Glutamatergic neuron (in vitro differentiated cells): ENCODE data around the gene RAB15. TPM values are rescaled to one million over a fixed set of nuclear protein-coding genes. Genes with fewer than 3 reads are reported as not detected.

Experiments
- DNase-seq: peaks from one replicate; pipeline ENCODE4 v3.0.0; 2022
- H3K27ac Mint-ChIP-seq: one replicate; pipeline ENCODE4 v1.8.0; 2020; ENCODE audit warnings: mild to moderate bottlenecking, mixed read lengths, inconsistent platforms; ENCODE audit not compliant: unreplicated experiment
- H3K27me3 Mint-ChIP-seq: one replicate; pipeline ENCODE4 v1.8.0; 2020; ENCODE audit warnings: mild to moderate bottlenecking, moderate library complexity, mixed read lengths, inconsistent platforms; ENCODE audit not compliant: unreplicated experiment
- H3K36me3 Mint-ChIP-seq: one replicate; pipeline ENCODE4 v1.8.0; 2020; ENCODE audit warnings: mild to moderate bottlenecking, mixed read lengths, inconsistent platforms; ENCODE audit not compliant: unreplicated experiment
- H3K4me1 Mint-ChIP-seq: one replicate; pipeline ENCODE4 v1.8.0; 2020; ENCODE audit warnings: mild to moderate bottlenecking, low read depth, mixed read lengths, inconsistent platforms; ENCODE audit not compliant: unreplicated experiment
- H3K4me3 Mint-ChIP-seq: one replicate; pipeline ENCODE4 v1.8.0; 2020; ENCODE audit warnings: mild to moderate bottlenecking, mixed read lengths, inconsistent platforms; ENCODE audit not compliant: unreplicated experiment
- H3K9me3 Mint-ChIP-seq: one replicate; pipeline ENCODE4 v1.8.0; 2020; ENCODE audit warnings: mild to moderate bottlenecking, moderate library complexity, mixed read lengths, inconsistent platforms; ENCODE audit not compliant: unreplicated experiment
- CTCF ChIP-seq: fragments of 200-600 bp; sonication (generic); IDR thresholded peaks from one replicate; pipeline ENCODE4 v1.5.0; 2021; ENCODE audit not compliant: partially characterized antibody, unreplicated experiment
- total RNA-seq: library from RNA; stranded (reverse); fragmentation: NEBNext Ultra II Directional; extraction: Animal tissue kit (Norgen Biotek cat#: 25700); gene quantifications from one replicate; pipeline ENCODE4 v1.2.1, GENCODE V29; 2021; ENCODE audit not compliant: unreplicated experiment

RAB15 gene
- total RNA-seq, 1 donor from 2014 or later = 79.5 TPM

- H3K4me3 Mint-ChIP-seq = peak overlapping the region; percentile 84
- H3K4me1 Mint-ChIP-seq = peaks cover 15% of the 10 kb centered on the region
- no peak for TF ChIP-seq CTCF
- H3K27me3 Mint-ChIP-seq = peaks cover 13% of the 10 kb centered on the region
- no peak for DNase-seq
- H3K9me3 Mint-ChIP-seq = peaks cover 2% of the 10 kb centered on the region
- H3K36me3 Mint-ChIP-seq = no peaks in the 10 kb centered on the region
- no peak overlapping the region for H3K27ac Mint-ChIP-seq
These were observed 898 bp upstream of the RAB15 start for GRCh38 chr14:64973026-64973442.

- Mint-ChIP-seq H3K36me3 (peaks cover 3% of the 10 kb centered on the region), H3K27me3 (peaks cover 13% of the 10 kb centered on the region), H3K4me3 (peak overlapping the region; percentile 84), H3K27ac (peak overlapping the region; percentile 59), H3K9me3 (peaks cover 2% of the 10 kb centered on the region), H3K4me1 (peaks cover 21% of the 10 kb centered on the region)
- TF ChIP-seq CTCF = no peak
- no peak for DNase-seq
These were observed 619 bp downstream of the RAB15 start for GRCh38 chr14:64971491-64971942.

- H3K27ac Mint-ChIP-seq = peak overlapping the region; percentile 53
- H3K4me1 Mint-ChIP-seq = peaks cover 22% of the 10 kb centered on the region
- H3K4me3 Mint-ChIP-seq = peak overlapping the region; percentile 84
- TF ChIP-seq CTCF = no peak
- peaks cover 4% of the 10 kb centered on the region for H3K36me3 Mint-ChIP-seq
- H3K9me3 Mint-ChIP-seq = peaks cover 2% of the 10 kb centered on the region
- no peak for DNase-seq
- H3K27me3 Mint-ChIP-seq = peaks cover 13% of the 10 kb centered on the region
These were observed 1.2 kb downstream of the RAB15 start for GRCh38 chr14:64970776-64971477.

GRCh38 chr14:64970041-64970440, 2.1 kb downstream of the RAB15 start:
- H3K27me3 Mint-ChIP-seq = peaks cover 13% of the 10 kb centered on the region

More at GRCh38 chr14:64970041-64970440, 2.1 kb downstream of the RAB15 start:
- Mint-ChIP-seq H3K9me3 (peaks cover 2% of the 10 kb centered on the region), H3K4me3 (peak overlapping the region; percentile 84), H3K36me3 (peaks cover 4% of the 10 kb centered on the region), H3K27ac (peak overlapping the region; percentile 40), H3K4me1 (peaks cover 25% of the 10 kb centered on the region)
- TF ChIP-seq CTCF = no peak
- no peak for DNase-seq
